IPS DF 4.7 (cell line): Measurements from ENCODE around the gene PLEKHA5.
"Not testable (repeated sequence)": the region's sequence is repeated elsewhere in the genome, so short reads cannot be mapped to it uniquely, and the experiment has no call there.

Source experiments
- DNase-seq: peaks from one replicate; pipeline ENCODE4 v3.0.0-alpha.2; 2013; ENCODE audit warnings: low spot score; ENCODE audit errors: extremely low read depth

Gene PLEKHA5

DNA sequence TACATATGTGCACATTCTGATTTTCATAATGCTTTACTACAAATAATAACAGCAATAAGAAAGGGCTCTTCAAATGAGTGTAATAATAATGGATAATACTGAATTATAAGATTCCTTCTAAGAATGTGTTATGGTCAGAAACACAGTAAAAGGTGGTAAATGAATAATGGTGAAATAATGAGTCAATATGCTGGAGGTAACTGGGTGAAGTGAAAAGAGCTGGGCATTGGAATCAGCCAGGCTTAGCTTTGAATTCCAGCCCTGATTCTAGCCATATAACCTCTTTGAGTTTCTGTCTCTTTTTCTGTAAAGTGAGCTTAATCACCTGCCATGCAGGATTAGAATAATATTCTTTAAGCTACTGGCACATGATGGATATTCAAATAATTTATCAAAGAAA is 39.1 kb downstream of the PLEKHA5 start:
- no peak for DNase-seq

DNA sequence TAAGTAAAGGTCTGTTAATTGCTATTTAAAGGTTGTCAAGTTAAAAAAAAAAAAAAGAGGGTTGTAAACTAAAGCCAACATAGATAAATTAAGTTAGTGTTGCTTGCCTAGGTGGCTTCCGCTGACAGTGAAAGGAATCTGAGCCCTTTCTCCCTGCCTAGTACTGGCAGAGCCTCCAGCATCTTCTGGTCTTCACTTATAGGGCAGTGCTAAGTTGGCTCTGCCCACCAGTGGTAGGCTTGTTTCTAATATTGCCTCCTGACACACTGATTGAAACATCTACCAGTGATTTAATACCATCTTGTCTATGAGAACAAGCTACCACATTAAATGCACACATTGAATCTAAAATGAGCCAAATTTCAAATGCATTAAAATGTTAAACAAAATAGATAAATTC is 39.7 kb downstream of the PLEKHA5 start:
- no peak for DNase-seq

GRCh38 chr12:19170286-19170685 is 40.8 kb downstream of the PLEKHA5 start:
- DNase-seq = not testable (repeated sequence)

DNA sequence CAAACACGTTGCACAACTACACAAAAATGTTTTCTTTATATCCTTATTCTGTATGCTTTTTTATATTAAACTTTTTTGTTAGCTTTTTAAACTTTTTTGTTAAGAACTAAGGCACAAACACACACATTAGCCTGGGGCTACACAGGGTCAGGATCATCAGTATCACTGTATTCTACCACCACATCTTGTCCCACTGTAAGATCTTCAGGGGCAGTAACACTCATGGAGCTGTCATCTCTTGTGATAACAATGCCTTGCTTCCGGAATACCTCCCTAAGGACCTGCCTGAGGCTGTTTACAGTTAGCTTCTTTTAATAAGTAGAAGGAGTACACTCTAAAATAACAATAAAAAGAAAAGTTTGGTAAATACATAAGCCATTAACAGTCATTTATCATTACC is 42.2 kb downstream of the PLEKHA5 start:
- DNase-seq = no peak

- no peak for DNase-seq
These were observed 48.2 kb downstream of the PLEKHA5 start for GRCh38 chr12:19177754-19178153.

DNA sequence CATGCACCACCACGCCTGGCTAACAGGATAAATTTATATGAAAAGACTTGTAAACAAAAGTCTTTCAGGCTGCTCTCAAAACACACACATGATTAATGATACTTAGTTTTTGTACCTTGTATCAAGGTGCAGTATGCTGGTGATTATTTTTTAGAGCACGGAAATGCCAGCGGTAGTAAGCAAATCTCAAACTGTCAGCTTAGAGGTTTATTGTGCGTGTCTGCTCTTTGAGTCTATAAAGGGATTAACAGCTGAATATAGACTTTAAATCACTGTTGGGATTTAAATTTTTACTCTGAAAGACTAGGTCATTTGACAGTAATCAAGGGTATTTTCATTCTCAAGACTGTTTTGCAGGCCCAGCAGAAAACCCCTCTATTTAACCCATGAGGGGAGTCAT is 50.5 kb downstream of the PLEKHA5 start:
- DNase-seq = no peak

DNA sequence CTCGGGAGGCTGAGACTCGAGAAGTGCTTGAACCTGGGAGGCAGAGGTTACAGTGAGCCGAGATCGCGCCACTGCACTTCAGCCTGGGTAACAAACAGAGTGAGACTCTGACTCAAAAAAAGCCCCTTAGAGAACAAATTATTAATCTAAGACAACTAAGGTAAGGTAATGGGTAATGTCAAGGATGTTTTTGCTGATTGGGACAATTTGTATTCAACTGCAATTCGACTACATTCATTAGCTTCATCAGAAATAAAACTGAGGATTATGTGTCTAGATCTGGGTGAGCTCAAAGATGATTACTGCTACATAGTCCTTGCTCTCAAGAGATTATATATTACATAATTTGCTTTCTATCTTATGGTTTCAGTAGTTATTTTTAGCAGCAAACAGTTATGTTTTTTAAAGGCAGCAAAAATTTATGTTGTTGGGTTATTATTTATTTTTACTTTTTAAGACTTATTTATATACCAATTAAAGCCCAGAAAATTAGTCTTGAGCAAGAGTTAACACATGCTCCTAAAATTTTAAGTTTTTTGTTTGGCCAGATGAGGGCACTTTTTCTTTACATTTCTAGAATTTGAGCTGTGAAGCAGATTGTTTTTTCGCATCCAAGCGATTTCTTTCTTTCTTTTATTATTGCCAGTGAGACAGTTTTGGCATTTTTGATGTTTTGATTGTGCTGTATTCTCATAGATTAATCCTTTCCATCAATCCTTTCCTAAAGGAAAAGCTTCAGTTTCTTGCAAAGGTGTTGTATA is 52.3 kb downstream of the PLEKHA5 start:
- no peak for DNase-seq

DNA sequence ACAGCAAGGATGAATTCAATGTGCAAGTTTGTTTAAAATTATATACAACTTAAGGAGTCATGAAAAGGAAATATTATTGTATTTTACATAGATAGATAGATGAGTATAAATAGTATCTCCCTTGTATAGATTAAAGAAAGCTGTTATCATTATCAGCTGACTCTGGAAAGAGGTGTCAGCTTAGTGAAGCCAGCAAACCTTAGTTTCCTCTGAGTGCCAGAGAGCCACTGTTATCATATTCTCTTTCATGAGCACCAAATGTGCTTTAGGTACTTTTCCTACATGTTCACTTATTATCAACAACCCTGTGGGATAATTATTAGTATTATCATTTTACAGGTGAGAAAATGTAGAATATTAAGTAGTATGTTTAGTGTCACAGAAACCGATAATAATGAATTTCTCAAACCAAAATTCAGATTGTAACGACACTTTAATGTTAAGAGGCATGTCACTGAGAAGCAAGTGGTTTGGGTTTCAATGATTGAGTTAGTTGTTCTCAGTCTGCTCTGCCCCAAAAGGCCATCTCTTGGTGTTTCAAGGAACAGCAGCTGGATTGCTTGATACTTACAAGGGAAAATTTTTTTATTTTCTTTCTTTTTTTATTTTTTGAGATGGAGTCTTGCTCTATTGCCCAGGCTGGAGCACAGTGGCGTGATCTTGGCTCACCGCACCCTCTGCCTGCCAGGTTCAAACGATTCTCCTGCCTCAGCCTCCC is 53.7 kb downstream of the PLEKHA5 start:
- DNase-seq = no peak

- DNase-seq = no peak
These were observed 55.9 kb downstream of the PLEKHA5 start for GRCh38 chr12:19185262-19185929.

GRCh38 chr12:19186722-19187661 is 57.5 kb downstream of the PLEKHA5 start:
- no peak for DNase-seq

DNA sequence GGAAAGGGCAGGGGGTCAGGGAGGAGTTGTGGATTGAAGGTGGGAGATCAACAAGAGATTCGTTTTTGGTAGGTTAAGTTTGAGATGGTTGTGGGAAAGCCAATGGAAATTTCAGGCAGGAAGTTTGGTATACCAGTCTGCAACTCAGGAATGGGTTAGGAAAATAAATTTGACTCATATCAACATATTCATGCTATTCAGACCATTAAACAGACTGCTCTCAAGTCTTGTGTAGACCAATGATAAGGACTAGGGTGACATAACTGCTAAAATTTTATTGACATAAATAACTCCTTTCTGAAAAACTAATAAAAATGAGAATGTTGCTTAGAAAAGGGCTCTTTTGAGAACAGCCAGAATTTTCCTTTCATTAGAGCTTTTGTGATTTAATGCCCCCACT is 60.0 kb downstream of the PLEKHA5 start:
- DNase-seq = no peak

DNA sequence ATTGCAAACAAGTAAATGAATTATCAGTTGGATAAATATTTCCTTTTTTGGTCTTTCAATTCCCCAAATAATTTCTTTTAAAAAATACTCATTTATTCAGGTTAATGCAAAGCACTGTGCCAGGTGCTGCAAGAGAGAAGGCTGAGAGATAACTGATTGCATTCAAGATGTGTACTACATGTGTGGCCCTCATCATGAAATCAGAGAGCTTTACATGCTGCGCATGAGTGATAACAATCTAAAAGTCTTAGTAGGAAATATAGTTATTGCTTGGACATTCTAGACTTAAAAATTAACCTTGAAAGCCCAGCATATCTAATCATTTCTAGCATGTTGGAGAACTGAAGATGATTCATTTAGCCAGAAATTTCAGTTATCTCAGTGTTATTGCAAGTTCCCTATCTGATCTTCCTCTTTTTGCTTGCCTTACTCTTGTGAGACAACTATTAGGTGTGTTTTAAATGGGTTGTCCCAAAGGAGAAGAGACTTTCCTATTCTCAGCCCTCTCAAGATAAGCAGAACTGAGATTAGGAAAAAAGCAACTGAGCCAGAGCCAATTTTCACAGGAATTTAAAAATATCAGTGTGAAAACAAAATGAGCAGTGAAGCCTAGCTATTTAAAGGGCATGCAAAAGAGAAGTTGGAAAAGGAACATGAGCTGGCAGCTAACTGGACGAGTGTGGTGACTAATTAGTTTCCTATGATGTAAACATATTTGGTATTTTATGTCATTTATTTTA is 60.9 kb downstream of the PLEKHA5 start:
- DNase-seq = no peak

DNA sequence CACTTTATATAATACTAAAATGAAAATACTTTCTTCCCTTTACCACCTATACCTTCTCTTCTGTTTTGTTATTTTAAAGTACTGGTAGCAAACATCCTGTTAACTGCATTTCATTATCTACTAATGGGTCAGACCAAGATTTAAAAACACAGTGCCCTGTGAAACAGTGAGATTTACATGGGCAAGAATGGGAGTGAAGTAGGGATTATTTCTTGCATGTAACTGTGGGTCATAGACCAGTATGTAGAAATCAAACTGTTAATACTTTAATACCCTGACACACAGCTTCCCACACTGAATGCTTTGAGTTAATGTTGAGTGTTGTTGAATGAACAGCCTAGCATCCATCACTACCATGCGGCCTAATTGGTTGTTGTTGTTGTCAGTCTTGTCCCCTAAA is 61.6 kb downstream of the PLEKHA5 start:
- no peak for DNase-seq

GRCh38 chr12:19191563-19191962 is 62.0 kb downstream of the PLEKHA5 start:
- DNase-seq = no peak

DNA sequence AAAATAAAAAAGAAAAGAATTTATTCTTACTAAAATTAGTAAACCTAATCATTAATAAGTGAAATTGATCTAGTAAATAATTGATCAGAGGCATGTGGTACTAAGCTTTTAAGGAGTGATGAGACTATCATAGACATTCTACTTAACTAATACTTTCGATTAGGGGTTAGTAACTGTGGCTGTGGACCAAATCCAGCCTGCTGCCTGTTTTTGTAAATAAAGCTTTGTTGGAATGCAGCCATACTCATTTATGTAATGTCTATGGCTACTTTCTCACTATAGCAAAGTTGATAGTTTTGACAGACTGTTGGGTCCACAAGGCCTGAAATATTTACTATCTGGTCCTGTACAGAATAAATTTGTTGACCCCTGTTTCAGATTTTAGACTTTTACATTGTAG is 63.2 kb downstream of the PLEKHA5 start:
- no peak for DNase-seq

- no peak for DNase-seq
These were observed 65.4 kb downstream of the PLEKHA5 start for GRCh38 chr12:19194963-19195362.

GRCh38 chr12:19196959-19197630 is 67.6 kb downstream of the PLEKHA5 start:
- no peak for DNase-seq

DNA sequence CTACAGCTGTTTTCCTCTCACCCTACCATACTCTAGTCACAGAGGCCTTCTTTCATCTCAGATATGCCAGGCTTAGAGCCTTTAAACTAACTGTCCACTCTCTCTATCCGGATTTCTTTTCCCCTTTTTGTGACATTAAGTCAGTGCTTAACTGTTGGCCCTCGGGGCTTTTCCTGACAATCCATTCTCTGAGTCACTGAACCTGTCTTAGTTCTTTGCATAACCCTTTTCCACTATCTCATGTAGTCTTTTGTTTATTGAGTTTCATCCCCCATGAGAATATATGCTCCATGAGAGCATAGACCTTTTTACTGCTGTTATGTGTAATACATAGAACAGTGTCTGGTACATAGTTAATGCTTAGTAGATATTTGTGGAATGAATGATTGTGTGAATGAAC is 68.7 kb downstream of the PLEKHA5 start:
- no peak for DNase-seq

- DNase-seq = no peak
These were observed 69.8 kb downstream of the PLEKHA5 start for GRCh38 chr12:19199332-19199731.

DNA sequence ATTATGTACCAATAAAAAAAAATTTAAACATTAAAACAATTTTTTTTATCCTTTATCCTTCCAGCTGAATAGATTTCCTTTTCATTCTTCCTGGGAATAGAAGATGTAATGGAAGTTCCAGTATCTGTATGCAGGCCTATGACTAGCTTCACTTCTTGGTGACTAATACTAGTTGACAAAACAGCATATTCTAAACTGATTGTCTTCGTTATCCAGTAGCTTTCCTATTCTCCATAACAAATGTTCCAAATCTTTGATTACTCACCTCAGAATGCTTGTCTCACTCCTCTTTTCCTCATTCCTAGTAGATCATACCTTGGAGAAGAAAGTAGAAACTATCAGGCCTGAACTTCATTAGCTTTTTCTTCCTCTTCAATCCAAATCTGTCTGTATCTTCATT is 70.7 kb downstream of the PLEKHA5 start:
- DNase-seq = no peak
